SK-N-SH treated with all-trans-retinoic acid at 6 μM for 48 hours (cell line): Measurements from ENCODE around the gene RER1.

ENCODE experiments used
- ATAC-seq: fragments of 200-7000 bp; cut with Tn5 transposase; 3 replicates; pipeline ENCODE4 v1.9.1; 2020; ENCODE audit warnings: mild to moderate bottlenecking, moderate library complexity
- ARNTL ChIP-seq: fragments of 450-650 bp; formaldehyde crosslinking; IDR thresholded peaks from 2 replicates; pipeline ENCODE4 v1.5.0; 2020; ENCODE audit warnings: low read depth, mild to moderate bottlenecking, moderate library complexity, borderline replicate concordance
- BACH2 ChIP-seq: fragments of 250-450 bp; sonication (Bioruptor Pico); IDR thresholded peaks from 2 replicates; pipeline ENCODE4 v1.9.0; 2021; ENCODE audit warnings: mild to moderate bottlenecking, borderline replicate concordance
- CSDC2 ChIP-seq: fragments of 250-450 bp; sonication (Bioruptor Pico); IDR thresholded peaks from 2 replicates; pipeline ENCODE4 v1.5.0; 2020; ENCODE audit warnings: mild to moderate bottlenecking, moderate library complexity
- ESRRG ChIP-seq: fragments of 250-450 bp; sonication (Bioruptor Pico); IDR thresholded peaks from 2 replicates; pipeline ENCODE4 v1.6.1; 2021; ENCODE audit warnings: mild to moderate bottlenecking
- GLIS3 ChIP-seq: fragments of 250-450 bp; sonication (Bioruptor Pico); IDR thresholded peaks from 2 replicates; pipeline ENCODE4 v1.5.0; 2020; ENCODE audit warnings: mild to moderate bottlenecking, moderate library complexity
- ISL1 ChIP-seq: fragments of 250-450 bp; sonication (Bioruptor Pico); IDR thresholded peaks from 2 replicates; pipeline ENCODE4 v2.1.2; 2022; ENCODE audit warnings: mild to moderate bottlenecking, moderate library complexity
- OSR1 ChIP-seq: fragments of 250-450 bp; sonication (Bioruptor Pico); IDR thresholded peaks from 2 replicates; pipeline ENCODE4 v1.8.0; 2022; ENCODE audit warnings: moderate library complexity, mild to moderate bottlenecking, inconsistent platforms
- PPARA ChIP-seq: fragments of 250-450 bp; sonication (Bioruptor Pico); IDR thresholded peaks from 2 replicates; pipeline ENCODE4 v1.5.0; 2020; ENCODE audit warnings: mild to moderate bottlenecking, borderline replicate concordance
- RARB ChIP-seq: fragments of 250-450 bp; sonication (Bioruptor Pico); IDR thresholded peaks from 2 replicates; pipeline ENCODE4 v1.8.0; 2021; ENCODE audit warnings: mild to moderate bottlenecking, moderate library complexity
- SNAI2 ChIP-seq: fragments of 250-450 bp; sonication (Bioruptor Pico); IDR thresholded peaks from 2 replicates; pipeline ENCODE4 v1.5.0; 2020; ENCODE audit warnings: mild to moderate bottlenecking, moderate library complexity
- TCF4 ChIP-seq: fragments of 250-450 bp; sonication (Bioruptor Pico); IDR thresholded peaks from 2 replicates; pipeline ENCODE4 v1.8.0; 2021; ENCODE audit warnings: mild to moderate bottlenecking, moderate library complexity, borderline replicate concordance
- ZC3H10 ChIP-seq: fragments of 250-450 bp; sonication (Bioruptor Pico); IDR thresholded peaks from 2 replicates; pipeline ENCODE4 v1.5.1; 2021; ENCODE audit warnings: mild to moderate bottlenecking, moderate library complexity
- ZFP3 ChIP-seq: fragments of 250-450 bp; sonication (Bioruptor Pico); IDR thresholded peaks from 2 replicates; pipeline ENCODE4 v1.5.0; 2020; ENCODE audit warnings: mild to moderate bottlenecking, moderate library complexity
- ZFP30 ChIP-seq: fragments of 450-650 bp; formaldehyde crosslinking; IDR thresholded peaks from 2 replicates; pipeline ENCODE4 v1.5.0; 2022; ENCODE audit warnings: mild to moderate bottlenecking, moderate library complexity
- ZNF565 ChIP-seq: fragments of 450-650 bp; formaldehyde crosslinking; conservative IDR thresholded peaks from 2 replicates; pipeline ENCODE4 v1.5.0; 2020; ENCODE audit warnings: low read depth, mild to moderate bottlenecking, moderate library complexity
- ZNF70 ChIP-seq: fragments of 450-650 bp; formaldehyde crosslinking; IDR thresholded peaks from 2 replicates; pipeline ENCODE4 v1.5.0; 2020; ENCODE audit warnings: mild to moderate bottlenecking, moderate library complexity
- ZNF8 ChIP-seq: fragments of 450-650 bp; formaldehyde crosslinking; IDR thresholded peaks from 2 replicates; pipeline ENCODE4 v1.5.0; 2020; ENCODE audit warnings: mild to moderate bottlenecking, moderate library complexity
- TF ChIP-seq, protein P1 (sequence below): fragments of 250-450 bp; sonication (Bioruptor Pico); IDR thresholded peaks from 2 replicates; pipeline ENCODE4 v1.5.0; 2020; ENCODE audit warnings: mild to moderate bottlenecking, moderate library complexity
- TF ChIP-seq, protein P2 (sequence below): fragments of 250-450 bp; sonication (Bioruptor Pico); IDR thresholded peaks from 2 replicates; pipeline ENCODE4 v1.8.0; 2021; ENCODE audit warnings: low read depth, mild to moderate bottlenecking, moderate library complexity, borderline replicate concordance
- TF ChIP-seq, protein P3 (sequence below): fragments of 250-450 bp; sonication (Bioruptor Pico); IDR thresholded peaks from 2 replicates; pipeline ENCODE4 v1.5.1; 2020; ENCODE audit warnings: low read depth, mild to moderate bottlenecking, moderate library complexity
- TF ChIP-seq, protein P4 (sequence below): fragments of 250-450 bp; sonication (Bioruptor Pico); IDR thresholded peaks from 2 replicates; pipeline ENCODE4 v1.8.0; 2020; ENCODE audit warnings: mild to moderate bottlenecking, moderate library complexity, borderline replicate concordance
- TF ChIP-seq, protein P5 (sequence below): fragments of 250-450 bp; sonication (Bioruptor Pico); IDR thresholded peaks from 2 replicates; pipeline ENCODE4 v1.5.1; 2021; ENCODE audit warnings: mild to moderate bottlenecking, moderate library complexity

Gene RER1

DNA sequence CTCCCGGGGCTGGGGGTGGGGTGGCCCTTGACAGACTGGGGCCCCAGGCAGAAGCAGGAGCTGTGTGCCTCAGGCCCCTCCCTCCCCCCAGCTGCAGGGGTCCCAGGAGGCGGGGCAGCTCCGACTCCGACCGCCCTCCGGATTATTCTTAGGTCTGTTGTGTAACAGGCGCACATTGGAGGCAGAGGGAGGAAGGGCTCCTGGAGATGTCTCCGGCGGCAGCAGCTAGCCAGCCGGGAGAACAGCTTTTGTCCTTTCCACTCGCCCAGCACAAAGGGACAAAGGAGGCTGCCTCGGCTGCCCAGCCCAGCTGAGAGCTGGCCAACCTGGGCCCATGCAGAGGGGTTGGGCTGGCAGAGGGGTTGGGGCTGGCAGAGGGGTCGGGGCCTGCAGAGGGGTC lies 54.8 kb downstream of the RER1 start:
- ATAC-seq, result no peak
- TF ChIP-seq, protein P1, sequence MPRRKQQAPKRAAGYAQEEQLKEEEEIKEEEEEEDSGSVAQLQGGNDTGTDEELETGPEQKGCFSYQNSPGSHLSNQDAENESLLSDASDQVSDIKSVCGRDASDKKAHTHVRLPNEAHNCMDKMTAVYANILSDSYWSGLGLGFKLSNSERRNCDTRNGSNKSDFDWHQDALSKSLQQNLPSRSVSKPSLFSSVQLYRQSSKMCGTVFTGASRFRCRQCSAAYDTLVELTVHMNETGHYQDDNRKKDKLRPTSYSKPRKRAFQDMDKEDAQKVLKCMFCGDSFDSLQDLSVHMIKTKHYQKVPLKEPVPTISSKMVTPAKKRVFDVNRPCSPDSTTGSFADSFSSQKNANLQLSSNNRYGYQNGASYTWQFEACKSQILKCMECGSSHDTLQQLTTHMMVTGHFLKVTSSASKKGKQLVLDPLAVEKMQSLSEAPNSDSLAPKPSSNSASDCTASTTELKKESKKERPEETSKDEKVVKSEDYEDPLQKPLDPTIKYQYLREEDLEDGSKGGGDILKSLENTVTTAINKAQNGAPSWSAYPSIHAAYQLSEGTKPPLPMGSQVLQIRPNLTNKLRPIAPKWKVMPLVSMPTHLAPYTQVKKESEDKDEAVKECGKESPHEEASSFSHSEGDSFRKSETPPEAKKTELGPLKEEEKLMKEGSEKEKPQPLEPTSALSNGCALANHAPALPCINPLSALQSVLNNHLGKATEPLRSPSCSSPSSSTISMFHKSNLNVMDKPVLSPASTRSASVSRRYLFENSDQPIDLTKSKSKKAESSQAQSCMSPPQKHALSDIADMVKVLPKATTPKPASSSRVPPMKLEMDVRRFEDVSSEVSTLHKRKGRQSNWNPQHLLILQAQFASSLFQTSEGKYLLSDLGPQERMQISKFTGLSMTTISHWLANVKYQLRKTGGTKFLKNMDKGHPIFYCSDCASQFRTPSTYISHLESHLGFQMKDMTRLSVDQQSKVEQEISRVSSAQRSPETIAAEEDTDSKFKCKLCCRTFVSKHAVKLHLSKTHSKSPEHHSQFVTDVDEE (CRISPR knock-in tag), result no peak
- no peak for TF ChIP-seq ZNF565 (CRISPR knock-in tag)
- no peak for TF ChIP-seq TCF4 (CRISPR knock-in tag)
- no peak for TF ChIP-seq ISL1 (CRISPR knock-in tag)
- TF ChIP-seq, protein P2, sequence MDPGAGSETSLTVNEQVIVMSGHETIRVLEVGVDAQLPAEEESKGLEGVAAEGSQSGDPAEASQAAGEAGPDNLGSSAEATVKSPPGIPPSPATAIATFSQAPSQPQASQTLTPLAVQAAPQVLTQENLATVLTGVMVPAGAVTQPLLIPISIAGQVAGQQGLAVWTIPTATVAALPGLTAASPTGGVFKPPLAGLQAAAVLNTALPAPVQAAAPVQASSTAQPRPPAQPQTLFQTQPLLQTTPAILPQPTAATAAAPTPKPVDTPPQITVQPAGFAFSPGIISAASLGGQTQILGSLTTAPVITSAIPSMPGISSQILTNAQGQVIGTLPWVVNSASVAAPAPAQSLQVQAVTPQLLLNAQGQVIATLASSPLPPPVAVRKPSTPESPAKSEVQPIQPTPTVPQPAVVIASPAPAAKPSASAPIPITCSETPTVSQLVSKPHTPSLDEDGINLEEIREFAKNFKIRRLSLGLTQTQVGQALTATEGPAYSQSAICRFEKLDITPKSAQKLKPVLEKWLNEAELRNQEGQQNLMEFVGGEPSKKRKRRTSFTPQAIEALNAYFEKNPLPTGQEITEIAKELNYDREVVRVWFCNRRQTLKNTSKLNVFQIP (CRISPR knock-in tag), result no peak
- TF ChIP-seq ZFP30 (CRISPR knock-in tag), result no peak
- TF ChIP-seq, protein P3, sequence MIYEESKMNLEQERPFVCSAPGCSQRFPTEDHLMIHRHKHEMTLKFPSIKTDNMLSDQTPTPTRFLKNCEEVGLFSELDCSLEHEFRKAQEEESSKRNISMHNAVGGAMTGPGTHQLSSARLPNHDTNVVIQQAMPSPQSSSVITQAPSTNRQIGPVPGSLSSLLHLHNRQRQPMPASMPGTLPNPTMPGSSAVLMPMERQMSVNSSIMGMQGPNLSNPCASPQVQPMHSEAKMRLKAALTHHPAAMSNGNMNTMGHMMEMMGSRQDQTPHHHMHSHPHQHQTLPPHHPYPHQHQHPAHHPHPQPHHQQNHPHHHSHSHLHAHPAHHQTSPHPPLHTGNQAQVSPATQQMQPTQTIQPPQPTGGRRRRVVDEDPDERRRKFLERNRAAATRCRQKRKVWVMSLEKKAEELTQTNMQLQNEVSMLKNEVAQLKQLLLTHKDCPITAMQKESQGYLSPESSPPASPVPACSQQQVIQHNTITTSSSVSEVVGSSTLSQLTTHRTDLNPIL (CRISPR knock-in tag), result no peak
- TF ChIP-seq, protein P4, sequence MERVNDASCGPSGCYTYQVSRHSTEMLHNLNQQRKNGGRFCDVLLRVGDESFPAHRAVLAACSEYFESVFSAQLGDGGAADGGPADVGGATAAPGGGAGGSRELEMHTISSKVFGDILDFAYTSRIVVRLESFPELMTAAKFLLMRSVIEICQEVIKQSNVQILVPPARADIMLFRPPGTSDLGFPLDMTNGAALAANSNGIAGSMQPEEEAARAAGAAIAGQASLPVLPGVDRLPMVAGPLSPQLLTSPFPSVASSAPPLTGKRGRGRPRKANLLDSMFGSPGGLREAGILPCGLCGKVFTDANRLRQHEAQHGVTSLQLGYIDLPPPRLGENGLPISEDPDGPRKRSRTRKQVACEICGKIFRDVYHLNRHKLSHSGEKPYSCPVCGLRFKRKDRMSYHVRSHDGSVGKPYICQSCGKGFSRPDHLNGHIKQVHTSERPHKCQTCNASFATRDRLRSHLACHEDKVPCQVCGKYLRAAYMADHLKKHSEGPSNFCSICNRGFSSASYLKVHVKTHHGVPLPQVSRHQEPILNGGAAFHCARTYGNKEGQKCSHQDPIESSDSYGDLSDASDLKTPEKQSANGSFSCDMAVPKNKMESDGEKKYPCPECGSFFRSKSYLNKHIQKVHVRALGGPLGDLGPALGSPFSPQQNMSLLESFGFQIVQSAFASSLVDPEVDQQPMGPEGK (CRISPR knock-in tag), result no peak
- no peak for TF ChIP-seq ARNTL (CRISPR knock-in tag)
- no peak for TF ChIP-seq PPARA (CRISPR knock-in tag)
- no peak for TF ChIP-seq GLIS3 (CRISPR knock-in tag)
- TF ChIP-seq, protein P5, sequence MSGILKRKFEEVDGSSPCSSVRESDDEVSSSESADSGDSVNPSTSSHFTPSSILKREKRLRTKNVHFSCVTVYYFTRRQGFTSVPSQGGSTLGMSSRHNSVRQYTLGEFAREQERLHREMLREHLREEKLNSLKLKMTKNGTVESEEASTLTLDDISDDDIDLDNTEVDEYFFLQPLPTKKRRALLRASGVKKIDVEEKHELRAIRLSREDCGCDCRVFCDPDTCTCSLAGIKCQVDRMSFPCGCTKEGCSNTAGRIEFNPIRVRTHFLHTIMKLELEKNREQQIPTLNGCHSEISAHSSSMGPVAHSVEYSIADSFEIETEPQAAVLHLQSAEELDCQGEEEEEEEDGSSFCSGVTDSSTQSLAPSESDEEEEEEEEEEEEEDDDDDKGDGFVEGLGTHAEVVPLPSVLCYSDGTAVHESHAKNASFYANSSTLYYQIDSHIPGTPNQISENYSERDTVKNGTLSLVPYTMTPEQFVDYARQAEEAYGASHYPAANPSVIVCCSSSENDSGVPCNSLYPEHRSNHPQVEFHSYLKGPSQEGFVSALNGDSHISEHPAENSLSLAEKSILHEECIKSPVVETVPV (CRISPR knock-in tag), result no peak
- TF ChIP-seq ZNF8 (CRISPR knock-in tag), result no peak
- no peak for TF ChIP-seq CSDC2 (CRISPR knock-in tag)
- TF ChIP-seq BACH2 (CRISPR knock-in tag), result no peak
- no peak for TF ChIP-seq ESRRG (CRISPR knock-in tag)
- TF ChIP-seq, all 23 proteins: peak for 0

DNA sequence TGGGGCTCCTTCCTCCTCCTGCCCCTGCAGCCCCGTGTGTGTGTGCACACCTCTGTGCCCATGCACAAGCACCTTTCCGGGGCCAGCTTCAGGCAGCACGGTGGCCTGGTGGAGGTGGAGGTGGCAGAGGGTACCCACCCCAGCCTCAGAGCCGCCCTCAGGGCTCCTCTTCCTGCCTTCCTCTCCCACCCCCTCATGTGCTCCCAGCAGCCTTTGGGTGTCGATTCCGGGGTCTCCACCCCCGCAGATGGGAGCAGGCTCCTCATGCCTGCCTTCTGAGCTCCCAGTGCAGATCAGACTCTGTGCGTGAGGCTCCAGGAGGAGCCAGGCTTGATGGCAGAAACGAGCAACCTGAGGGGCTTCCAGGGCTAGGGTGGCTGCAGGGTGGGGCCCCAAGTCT lies 55.2 kb downstream of the RER1 start:
- ATAC-seq, result no peak
- no peak for TF ChIP-seq GLIS3 (CRISPR knock-in tag)
- TF ChIP-seq ZC3H10 (CRISPR knock-in tag), result no peak
- TF ChIP-seq ZNF70 (CRISPR knock-in tag), result no peak
- no peak for TF ChIP-seq CSDC2 (CRISPR knock-in tag)
- no peak for TF ChIP-seq SNAI2

DNA sequence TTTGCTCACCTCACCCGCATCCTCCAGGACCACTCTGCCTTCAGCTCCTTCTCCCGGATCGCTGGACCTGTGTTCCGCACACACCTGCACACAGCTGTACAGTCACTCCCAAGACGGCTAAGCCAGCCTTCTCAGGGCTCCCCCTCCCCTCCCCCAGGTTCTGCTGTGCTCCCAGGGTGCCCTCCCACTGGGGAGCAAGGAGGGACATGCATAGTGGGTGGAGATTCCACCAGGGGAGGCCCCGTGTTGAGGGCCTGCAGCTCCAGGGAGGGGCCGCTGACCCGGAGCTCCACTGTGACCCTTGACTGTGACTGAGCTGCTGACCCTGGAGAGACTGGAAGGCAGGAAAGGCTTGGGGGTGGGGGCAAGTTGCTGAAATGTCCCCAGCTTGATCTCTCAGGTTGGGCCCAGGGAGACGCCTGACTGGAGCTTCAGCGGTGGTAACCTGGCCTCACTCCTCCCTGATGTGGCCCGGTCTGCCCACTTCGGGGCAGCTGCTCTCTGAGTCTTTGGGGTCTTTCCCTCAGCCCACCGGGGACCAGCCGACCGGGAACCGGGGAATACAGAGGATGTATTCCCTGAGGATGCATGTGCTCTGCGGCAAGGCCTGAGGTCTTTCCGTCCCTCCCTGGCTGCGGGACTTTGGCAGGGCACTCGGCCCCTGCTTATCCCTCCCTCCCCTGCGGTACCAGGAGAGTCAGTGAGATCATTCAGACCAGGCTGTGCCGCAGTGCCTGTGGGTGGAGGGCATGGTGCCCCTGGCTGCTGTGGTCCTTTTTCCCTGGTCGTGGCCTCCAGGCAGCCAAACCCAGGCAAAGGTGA lies 55.8 kb downstream of the RER1 start:
- no peak for ATAC-seq
- TF ChIP-seq ZC3H10 (CRISPR knock-in tag) (no peak), ARNTL (CRISPR knock-in tag) (no peak), PPARA (CRISPR knock-in tag) (no peak), BACH2 (CRISPR knock-in tag) (no peak), OSR1 (CRISPR knock-in tag) (no peak), ISL1 (CRISPR knock-in tag) (no peak), ZFP3 (CRISPR knock-in tag) (no peak), ZNF8 (CRISPR knock-in tag) (no peak), RARB (CRISPR knock-in tag) (no peak), ZNF70 (CRISPR knock-in tag) (no peak), SNAI2 (no peak), CSDC2 (CRISPR knock-in tag) (no peak), TCF4 (CRISPR knock-in tag) (no peak)
- TF ChIP-seq, protein P3 (CRISPR knock-in tag), result no peak
- TF ChIP-seq, protein P2 (CRISPR knock-in tag), result no peak
